D721Med (cell line): ENCODE data around the gene ADGRA1.

Experiments
- DNase-seq: peaks from one replicate; pipeline ENCODE4 v3.0.0; 2011; ENCODE audit warnings: low spot score; ENCODE audit not compliant: insufficient read length
- FAIRE-seq: peaks from 2 replicates; lab custom pipeline; 2011; peaks lifted over from hg19 to GRCh38; lab: Jason Lieb, UNC
- CTCF ChIP-seq: IDR thresholded peaks from 2 replicates; pipeline ENCODE4 v1.5.1; 2012; ENCODE audit warnings: mild to moderate bottlenecking, control low read depth; ENCODE audit not compliant: insufficient read depth; ENCODE audit errors: missing control alignments

The ADGRA1 gene

GRCh38 chr10:133060466-133060865, 27.3 kb upstream of the ADGRA1 start:
- no peak for FAIRE-seq
- no peak for DNase-seq
- TF ChIP-seq CTCF: no peak

- DNase-seq: no peak
- no peak for TF ChIP-seq CTCF
- FAIRE-seq: no peak
These were observed 26.8 kb upstream of the ADGRA1 start for GRCh38 chr10:133060881-133061280.

GRCh38 chr10:133061296-133062038, 26.3 kb upstream of the ADGRA1 start:
- no peak for FAIRE-seq
- no peak for DNase-seq
- TF ChIP-seq CTCF: no peak

GRCh38 chr10:133062085-133062484, 25.6 kb upstream of the ADGRA1 start:
- TF ChIP-seq CTCF: no peak
- DNase-seq: no peak
- no peak for FAIRE-seq

- no peak for FAIRE-seq
- DNase-seq: no peak
- no peak for TF ChIP-seq CTCF
These were observed 25.1 kb upstream of the ADGRA1 start for GRCh38 chr10:133062635-133063034.

GRCh38 chr10:133067149-133068105, 20.3 kb upstream of the ADGRA1 start:
- TF ChIP-seq CTCF: no peak
- DNase-seq (no peak), FAIRE-seq (no peak)
